GM12892 (cell line): ENCODE results near the gene DENND11.

Experiments
- POLR2A ChIP-seq: IDR thresholded peaks from 2 replicates; pipeline ENCODE4 v1.6.1; 2011; ENCODE audit warnings: low read depth, low read length, control low read depth
- POLR2AphosphoS5 ChIP-seq: IDR thresholded peaks from 2 replicates; pipeline ENCODE4 v1.6.1; 2011; ENCODE audit warnings: low read depth, low read length, control low read depth

GRCh38 chr7:141714571-141714970, 12.6 kb upstream of the DENND11 start:
- TF ChIP-seq POLR2A: no peak
- TF ChIP-seq POLR2AphosphoS5: no peak
